Ovary (tissue), 9 donors: ENCODE results near the gene USP48. TPM values are rescaled to one million over a fixed set of nuclear protein-coding genes. Genes with fewer than 3 reads are reported as not detected.

Experiments
- DNase-seq, 5 donors: peaks; one replicate each; pipeline ENCODE4 v3.0.0-alpha.2; 2019 to 2020
- H3K27ac ChIP-seq, 2 donors: fragments of 200-600 bp; one replicate each; pipeline versions ENCODE4 v1.5.1 to v1.8.0; 2019 to 2022
- H3K27me3 ChIP-seq: fragments of 200-600 bp; one replicate; pipeline ENCODE4 v1.8.0; 2022
- H3K36me3 ChIP-seq: fragments of 200-600 bp; sonication (generic); one replicate; pipeline ENCODE4 v1.5.1; 2019
- H3K4me1 ChIP-seq: one replicate; pipeline ENCODE4 v1.8.1; 2013; ENCODE audit warnings: mild to moderate bottlenecking, moderate library complexity; ENCODE audit not compliant: insufficient read depth
- H3K4me3 ChIP-seq: fragments of 200-600 bp; sonication (generic); one replicate; pipeline ENCODE4 v1.5.1; 2017
- H3K9me3 ChIP-seq, 2 donors: fragments of 200-600 bp in 1 of 2; sonication (generic) in 1 of 2; one replicate each; pipeline versions ENCODE4 v1.5.1 to v1.8.1; 2013 to 2019; ENCODE audit warnings: mild to moderate bottlenecking in 1 of 2, moderate library complexity in 1 of 2
- CTCF ChIP-seq, 3 donors: fragments of 450-650 bp in 2 of 3; fragments of 200-600 bp in 1 of 3; IDR thresholded peaks; one replicate each; pipeline versions ENCODE4 v1.5.1 to v1.8.0; 2016 to 2022; ENCODE audit warnings: antibody characterized with exemption in 3 of 3, mild to moderate bottlenecking in 1 of 3
- EP300 ChIP-seq: sonication (generic); formaldehyde crosslinking; IDR thresholded peaks from one replicate; pipeline ENCODE4 v1.6.1; 2017; ENCODE audit warnings: antibody characterized with exemption
- POLR2A ChIP-seq: fragments of 450-650 bp; IDR thresholded peaks from one replicate; pipeline ENCODE4 v1.6.1; 2017; ENCODE audit warnings: antibody characterized with exemption, mild to moderate bottlenecking, moderate library complexity
- WGBS, 3 donors: extraction: QIAGEN DNeasy Blood & Tissue Kit in 1 of 3; methylation state at CpG; one replicate each; pipeline versions ENCODE4 v1.1.5 to v1.1.7; 2013 to 2017; 5-methylcytosine and 5-hydroxymethylcytosine counted together
- intact Hi-C, 4 donors: fragments of 100-400 bp; cut with DNase I; formaldehyde crosslinking; loops; one replicate each; pipeline versions ENCODE4 v1.11.0 to v1.15.1; 2022 to 2023
- polyA plus RNA-seq, 2 donors: library from polyadenylated mRNA; stranded (reverse); fragments of 200-250 nt in 1 of 2; fragments of 350-450 nt in 1 of 2; fragmentation: Illumina TruSeq in 1 of 2; extraction: RNeasy Lipid Tissue Mini Kit (QIAGEN cat#74804) in 1 of 2; gene quantifications; one replicate each; pipeline ENCODE4 v1.2.3, GENCODE V29; 2013 to 2014
- total RNA-seq, 7 donors: library from RNA; depleted of rRNA in 2 of 7; stranded (reverse); fragments of >200 nt in 2 of 7; fragmentation: NEBNext Ultra II Directional in 3 of 7; extraction: Animal tissue kit (Norgen Biotek cat#: 25700) in 3 of 7; gene quantifications; one replicate each; pipeline versions ENCODE4 v1.1.0 to v1.2.4, GENCODE V29; 2016 to 2023
- donor health status: DM: no; HTN: no; CAD: no; lungs with moderate emphysema.
- donor health status: DM: no; HTN: no; CAD: no.
- donor health status: Bipolar disorder and iron deficiency.
- donor health status: DM: yes; HTN: yes; CAD: no.
- donor health status: DM: no; HTN: no; CAD: no.
- donor health status: DM: yes; HTN: yes; CAD: no.

The USP48 gene
- total and polyA plus RNA-seq, 9 donors, result 25.2 to 87.1 (median 60.6) TPM

GRCh38 chr1:21648791-21649190, 134.2 kb downstream of the USP48 start:
- H3K36me3 ChIP-seq, result no peaks in the 10 kb centered on the region

GRCh38 chr1:21648352-21648730, 134.6 kb downstream of the USP48 start:
- 50 to 64% (median 61%) methylated on average over 4 of the region's 4 CpGs for WGBS, 3 donors
- Histone ChIP-seq H3K9me3 (no peaks in the 10 kb centered on the region), H3K4me1 (peaks cover 5% of the 10 kb centered on the region), H3K27me3 (no peaks in the 10 kb centered on the region), H3K36me3 (no peaks in the 10 kb centered on the region), H3K27ac (no peak overlapping the region), H3K4me3 (no peak overlapping the region)
- intact Hi-C loops, result no loop called here
- DNase-seq, result no peak
- TF ChIP-seq EP300, result no peak
- TF ChIP-seq POLR2A, result no peak
- no peak for TF ChIP-seq CTCF (IDR thresholded peaks at IDR 0.05)

More at GRCh38 chr1:21648791-21649190, 134.2 kb downstream of the USP48 start:
- H3K4me1 ChIP-seq, result peaks cover 5% of the 10 kb centered on the region
- intact Hi-C loops, result no loop called here
- TF ChIP-seq CTCF (IDR thresholded peaks at IDR 0.05) (no peak), EP300 (no peak), POLR2A (no peak)
- no peaks in the 10 kb centered on the region for H3K27me3 ChIP-seq
- 68 to 73% (median 70%) methylated on average over 8 to 10 of the region's 10 CpGs for WGBS, 3 donors
- no peaks in the 10 kb centered on the region for H3K9me3 ChIP-seq
- DNase-seq, result no peak
- no peak overlapping the region for H3K27ac ChIP-seq
- H3K4me3 ChIP-seq, result no peak overlapping the region

- peaks cover 5% of the 10 kb centered on the region for H3K4me1 ChIP-seq
- H3K27ac ChIP-seq, result no peak overlapping the region
- no peak for TF ChIP-seq EP300
- no peak for TF ChIP-seq CTCF (IDR thresholded peaks at IDR 0.05)
- TF ChIP-seq POLR2A, result no peak
- H3K27me3 ChIP-seq, result no peaks in the 10 kb centered on the region
- H3K4me3 ChIP-seq, result no peak overlapping the region
- 34 to 41% (median 36%) methylated on average over 19 of the region's 19 CpGs for WGBS, 3 donors
- peak in 1 of 5 donors; percentile 48 for DNase-seq
- no peaks in the 10 kb centered on the region for H3K9me3 ChIP-seq
- intact Hi-C loops, result no loop called here
- H3K36me3 ChIP-seq, result no peaks in the 10 kb centered on the region
Measured at GRCh38 chr1:21647431-21648351, 135.3 kb downstream of the USP48 start.

GRCh38 chr1:21645550-21645949, 137.4 kb downstream of the USP48 start:
- 83 to 88% (median 87%) methylated on average over 5 of the region's 5 CpGs for WGBS, 3 donors
- Histone ChIP-seq H3K4me1 (no peaks in the 10 kb centered on the region), H3K27me3 (no peaks in the 10 kb centered on the region), H3K9me3 (no peaks in the 10 kb centered on the region), H3K4me3 (no peak overlapping the region), H3K27ac (no peak overlapping the region), H3K36me3 (no peaks in the 10 kb centered on the region)
- intact Hi-C loops, result no loop called here
- no peak for DNase-seq
- TF ChIP-seq CTCF (IDR thresholded peaks at IDR 0.05) (no peak), POLR2A (no peak), EP300 (no peak)
